AG09319 (cell line): ENCODE results near the gene FMR1.

Experiments used
- DNase-seq: peaks from one replicate; pipeline ENCODE4 v3.0.0-alpha.2; 2010; ENCODE audit warnings: low read depth; ENCODE audit errors: extremely low read depth
- CTCF ChIP-seq: IDR thresholded peaks from 2 replicates; pipeline ENCODE4 v1.5.1; 2011; ENCODE audit warnings: low read depth, mild to moderate bottlenecking, inconsistent platforms, low read length, moderate library complexity

The FMR1 gene

GRCh38 chrX:147901461-147902126, 10.1 kb upstream of the FMR1 start:
- DNase-seq: no peak
- no peak for TF ChIP-seq CTCF

GRCh38 chrX:147902270-147902669, 9.4 kb upstream of the FMR1 start:
- DNase-seq: no peak
- TF ChIP-seq CTCF: no peak

GRCh38 chrX:147908106-147908505, 3.6 kb upstream of the FMR1 start:
- no peak for TF ChIP-seq CTCF
- DNase-seq: no peak

GRCh38 chrX:147910607-147911006, 1.1 kb upstream of the FMR1 start:
- DNase-seq: no peak

GRCh38 chrX:147912093-147912801, 528 bp downstream of the FMR1 start:
- no peak for DNase-seq
- TF ChIP-seq CTCF: no peak

More at GRCh38 chrX:147910607-147911006, 1.1 kb upstream of the FMR1 start:
- TF ChIP-seq CTCF: no peak

DNA sequence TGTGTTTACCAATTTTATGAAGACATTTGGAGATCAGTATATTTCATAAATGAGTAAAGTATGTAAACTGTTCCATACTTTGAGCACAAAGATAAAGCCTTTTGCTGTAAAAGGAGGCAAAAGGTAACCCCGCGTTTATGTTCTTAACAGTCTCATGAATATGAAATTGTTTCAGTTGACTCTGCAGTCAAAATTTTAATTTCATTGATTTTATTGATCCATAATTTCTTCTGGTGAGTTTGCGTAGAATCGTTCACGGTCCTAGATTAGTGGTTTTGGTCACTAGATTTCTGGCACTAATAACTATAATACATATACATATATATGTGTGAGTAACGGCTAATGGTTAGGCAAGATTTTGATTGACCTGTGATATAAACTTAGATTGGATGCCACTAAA, 1.9 kb downstream of the FMR1 start:
- TF ChIP-seq CTCF: no peak
- DNase-seq: no peak

GRCh38 chrX:147914591-147914990, 2.9 kb downstream of the FMR1 start:
- DNase-seq: no peak
- TF ChIP-seq CTCF: no peak
